SK-MEL-5 (cell line): Measurements from ENCODE around the gene ZFYVE9. TPM values are rescaled to one million over a fixed set of nuclear protein-coding genes. Genes with fewer than 3 reads are reported as not detected.
"Not testable (repeated sequence)": the region's sequence is repeated elsewhere in the genome, so short reads cannot be mapped to it uniquely, and the experiment has no call there.

Experiments
- DNase-seq: peaks from one replicate; pipeline ENCODE4 v3.0.0-alpha.2; 2016; ENCODE audit warnings: low read depth, low spot score
- in situ Hi-C: cut with HindIII; loops from 2 replicates; pipeline ENCODE4 v1.10.0; 2016; ENCODE audit warnings: low sequenced_read_pairs, high pct_unique_total_duplicates, low pct_unique_long_range_greater_than_20kb
- total RNA-seq: library from RNA; depleted of rRNA; stranded (reverse); fragments of >200 nt; shearing (Covaris generic); gene quantifications from 2 replicates; pipeline ENCODE4 v1.2.3, GENCODE V29; 2014

Gene ZFYVE9
- total RNA-seq, 1 experiment from 2014 or later, result 13.3 TPM

DNA sequence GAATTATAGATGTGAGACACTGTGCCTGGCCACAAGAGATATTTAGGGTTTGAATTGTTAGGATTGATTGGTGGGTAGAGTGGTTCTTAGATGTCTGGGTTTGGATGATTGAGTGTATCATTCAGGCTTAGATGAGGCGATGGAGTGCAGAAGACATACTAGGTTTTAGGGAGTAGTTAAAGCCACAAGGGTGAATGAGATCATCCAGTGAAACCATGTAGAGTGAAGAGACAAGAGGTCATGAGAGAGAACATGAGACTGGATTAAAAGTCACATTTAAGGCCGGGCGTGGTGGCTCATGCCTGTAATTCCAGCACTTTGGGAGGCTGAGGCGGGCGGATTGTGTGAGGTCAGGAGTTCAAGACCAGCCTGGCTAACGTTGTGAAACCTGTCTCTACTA lies 37.2 kb downstream of the ZFYVE9 start:
- in situ Hi-C loops, result no loop called here
- DNase-seq, result no peak

DNA sequence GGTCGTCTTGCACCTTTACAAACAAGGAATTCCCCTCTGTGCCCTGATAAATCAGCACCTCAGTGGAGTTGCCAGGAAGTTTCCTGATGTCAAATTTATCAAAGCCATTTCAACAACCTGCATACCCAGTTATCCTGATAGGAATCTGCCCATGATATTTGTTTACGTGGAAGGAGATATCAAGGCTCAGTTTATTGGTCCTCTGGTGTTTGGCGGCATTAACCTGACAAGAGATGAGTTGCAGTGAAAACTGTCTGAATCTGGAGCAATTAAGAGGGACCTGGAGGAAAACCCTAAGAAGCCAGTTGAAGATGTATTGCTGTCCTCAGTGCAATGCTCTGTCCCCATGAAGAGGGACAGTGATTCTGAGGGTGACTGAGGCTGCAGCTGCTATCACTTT lies 38.3 kb downstream of the ZFYVE9 start:
- no peak for DNase-seq
- in situ Hi-C loops, result no loop called here

DNA sequence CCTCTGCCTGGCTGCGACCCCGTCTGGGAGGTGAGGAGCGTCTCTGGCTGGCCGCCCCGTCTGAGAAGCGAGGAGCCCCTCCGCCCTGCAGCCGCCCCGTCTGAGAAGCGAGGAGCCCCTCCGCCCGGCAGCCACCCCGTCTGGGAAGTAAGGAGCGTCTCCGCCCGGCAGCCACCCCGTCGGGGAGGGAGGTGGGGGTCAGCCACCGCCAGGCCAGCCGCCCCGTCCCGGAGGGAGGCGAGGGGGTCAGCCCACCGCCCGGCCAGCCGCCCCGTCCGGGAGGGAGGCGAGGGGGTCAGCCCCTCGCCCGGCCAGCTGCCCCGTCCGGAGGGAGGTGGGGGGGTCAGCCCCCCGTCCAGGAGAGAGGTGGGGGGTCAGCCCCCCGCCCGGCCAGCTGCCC lies 39.9 kb downstream of the ZFYVE9 start:
- in situ Hi-C loops, DNase-seq: not testable (repeated sequence)

- DNase-seq, in situ Hi-C loops: not testable (repeated sequence)
Measured at GRCh38 chr1:52182328-52182727, 40.4 kb downstream of the ZFYVE9 start.

DNA sequence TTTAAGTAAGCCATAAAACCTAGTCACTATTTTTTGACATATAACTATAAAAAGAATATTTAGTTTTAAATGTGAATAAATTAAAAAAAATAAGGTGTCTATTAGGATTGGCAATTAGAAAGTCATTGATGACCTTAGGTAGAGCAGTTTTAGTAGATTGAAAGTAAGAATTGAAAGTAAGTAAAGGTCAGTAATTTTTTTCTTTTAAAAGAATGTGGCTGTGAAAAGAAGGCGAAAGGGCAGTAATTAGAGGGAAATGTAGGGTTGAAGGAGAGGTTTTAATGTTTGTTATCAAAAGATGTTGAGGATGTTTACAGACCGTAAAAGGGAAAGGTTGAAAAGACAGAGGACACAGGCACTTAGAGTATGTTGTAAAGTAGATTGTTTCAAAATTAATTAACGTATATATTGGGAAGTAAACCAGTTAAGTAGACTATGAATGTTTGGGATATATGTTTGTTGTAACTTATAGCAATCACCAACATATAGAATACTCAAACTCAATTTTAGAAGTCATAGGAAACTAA lies 41.0 kb downstream of the ZFYVE9 start:
- in situ Hi-C loops, result no loop called here
- no peak for DNase-seq

DNA sequence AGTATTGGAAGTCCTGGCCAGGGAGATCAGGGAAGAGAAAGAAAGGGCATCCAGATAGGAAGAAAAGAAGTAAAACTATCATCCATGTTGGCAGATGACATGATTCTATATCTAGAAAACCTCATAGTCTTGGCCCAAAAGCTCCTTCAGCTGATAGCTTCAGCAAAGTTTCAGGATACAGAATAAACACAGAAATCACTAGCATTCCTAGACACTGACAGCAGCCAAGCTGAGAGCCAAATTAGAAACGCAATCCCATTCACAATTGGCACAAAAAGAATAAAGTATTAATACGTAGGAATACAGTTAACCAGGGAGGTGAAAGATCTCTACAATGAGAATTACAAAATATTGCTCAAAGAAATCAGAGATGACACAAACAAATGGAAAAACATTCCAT lies 44.6 kb downstream of the ZFYVE9 start:
- no peak for DNase-seq
- in situ Hi-C loops, result no loop called here

DNA sequence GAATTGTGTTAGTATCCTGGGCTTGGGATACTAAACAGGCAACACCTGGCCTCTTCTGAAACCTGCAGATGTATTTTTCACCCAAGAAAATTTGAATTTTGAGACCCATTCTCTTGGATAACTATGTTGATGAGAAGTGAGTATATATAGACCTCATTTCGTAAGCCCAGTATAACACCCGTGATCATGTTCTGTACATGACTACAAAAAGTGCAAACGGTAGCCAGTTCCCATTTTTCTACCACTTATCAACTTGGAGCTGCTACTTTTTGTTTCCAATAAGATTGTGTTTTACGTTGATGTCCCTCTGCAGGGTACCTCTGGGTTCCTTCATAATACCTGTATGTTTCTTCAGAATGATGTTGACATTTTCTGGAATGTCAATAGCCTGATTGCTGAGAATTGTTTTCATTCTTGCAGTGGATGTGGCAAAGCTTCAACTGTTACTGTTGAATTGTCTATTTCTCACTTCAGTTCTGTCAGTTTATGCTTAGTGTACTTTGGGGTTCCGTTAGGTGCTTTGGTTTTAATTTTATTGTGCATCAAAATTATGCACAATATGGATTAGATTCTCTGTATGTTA lies 48.1 kb downstream of the ZFYVE9 start:
- in situ Hi-C loops, result no loop called here
- no peak for DNase-seq

DNA sequence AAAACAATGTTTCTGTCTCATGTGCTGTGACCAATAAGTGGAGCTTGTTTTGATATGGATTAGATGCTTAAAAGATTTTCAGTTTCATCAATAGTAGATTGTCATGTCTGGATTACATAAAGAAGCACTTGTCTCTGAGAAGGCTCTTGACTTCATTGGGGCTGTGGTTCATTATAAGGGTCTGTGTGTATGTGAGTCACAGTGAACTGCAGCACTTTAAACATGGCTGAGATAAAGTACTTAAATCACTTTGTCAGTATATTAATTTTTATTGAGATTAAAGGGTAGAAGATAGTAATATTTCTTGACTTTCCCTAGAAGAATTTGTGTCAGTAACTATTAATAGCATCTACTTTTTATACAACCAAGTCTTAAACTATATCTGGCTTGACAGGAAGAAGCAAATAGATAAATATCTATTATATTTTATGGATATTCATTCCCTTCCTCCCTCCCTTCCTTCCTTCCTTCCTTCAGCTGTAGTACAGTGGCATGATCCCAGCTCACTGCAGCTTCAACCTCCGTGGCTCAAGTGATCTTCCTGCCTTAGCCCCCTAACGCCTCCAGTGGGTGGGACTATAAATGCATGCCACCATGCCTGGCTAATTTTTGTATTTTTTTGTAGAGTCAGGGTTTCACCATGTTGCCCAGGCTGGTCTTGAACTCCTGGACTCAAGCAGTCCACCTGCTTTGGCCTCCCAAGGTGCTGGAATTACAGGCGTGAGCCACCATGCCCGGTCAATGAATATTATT lies 48.8 kb downstream of the ZFYVE9 start:
- DNase-seq, result peak; percentile 73
- in situ Hi-C loops, result no loop called here

- in situ Hi-C loops, result no loop called here
Measured at GRCh38 chr1:52191395-52191965, 49.6 kb downstream of the ZFYVE9 start.

DNA sequence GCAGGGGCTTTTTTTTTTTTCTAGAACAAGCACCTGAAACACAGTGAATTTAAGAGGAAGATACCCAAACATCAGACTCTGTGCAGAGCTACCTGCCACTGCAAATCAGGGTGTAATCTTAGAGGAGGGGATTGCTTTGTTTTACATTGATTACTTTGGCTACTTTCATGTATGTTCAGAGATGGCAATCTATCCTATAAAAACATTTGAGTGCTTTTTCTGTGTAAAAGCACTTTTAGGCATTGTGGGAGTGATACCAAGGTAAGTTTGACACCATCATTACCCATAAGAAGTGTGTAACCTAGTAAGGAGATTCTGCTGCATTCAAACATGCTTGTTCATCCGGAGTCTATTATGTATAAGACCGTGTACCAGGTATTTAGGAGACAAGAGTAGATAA lies 50.1 kb downstream of the ZFYVE9 start:
- in situ Hi-C loops, result no loop called here
- no peak for DNase-seq

More at GRCh38 chr1:52191395-52191965, 49.6 kb downstream of the ZFYVE9 start:
- DNase-seq, result no peak

GRCh38 chr1:52192436-52192835 lies 50.5 kb downstream of the ZFYVE9 start:
- in situ Hi-C loops, result no loop called here
- no peak for DNase-seq

- in situ Hi-C loops, result no loop called here
- DNase-seq, result no peak
Measured at GRCh38 chr1:52193985-52194384, 52.1 kb downstream of the ZFYVE9 start.

- in situ Hi-C loops, result no loop called here
- no peak for DNase-seq
Measured at GRCh38 chr1:52195161-52195560, 53.3 kb downstream of the ZFYVE9 start.

DNA sequence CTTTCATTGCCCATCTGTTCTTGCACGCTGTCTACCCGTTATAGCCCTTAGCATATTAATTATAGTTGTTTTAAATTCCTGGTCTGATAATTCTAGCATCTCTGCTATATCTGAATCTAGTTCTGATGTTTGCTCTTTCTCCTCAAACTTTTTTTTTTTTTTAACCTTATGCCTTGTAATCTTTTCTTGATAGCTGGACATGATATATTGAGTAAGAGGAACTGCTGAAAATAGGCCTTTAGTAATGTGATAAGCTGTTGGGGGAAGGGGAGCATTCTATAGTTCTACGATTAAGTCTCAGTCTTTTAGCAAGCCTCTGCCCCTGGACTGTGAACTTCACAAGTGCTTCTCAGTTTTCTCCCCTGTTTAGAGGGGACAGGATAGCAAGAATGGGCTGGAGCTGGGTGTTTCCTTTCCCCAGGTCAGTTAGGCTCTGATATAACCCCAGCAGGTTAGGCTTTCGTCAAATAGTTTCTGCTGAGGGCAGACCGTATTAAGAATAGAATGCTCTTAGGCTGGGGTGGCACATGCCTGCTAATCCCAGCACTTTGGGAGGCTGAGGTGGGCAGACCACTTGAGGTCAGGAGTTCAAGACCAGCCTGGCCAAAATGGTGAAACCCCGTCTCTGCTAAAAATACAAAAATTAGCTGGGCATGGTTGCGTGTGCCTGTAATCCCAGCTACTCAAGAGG lies 62.2 kb downstream of the ZFYVE9 start:
- no peak for DNase-seq
- in situ Hi-C loops, result no loop called here

GRCh38 chr1:52204696-52205095 lies 62.8 kb downstream of the ZFYVE9 start:
- in situ Hi-C loops, result no loop called here
- DNase-seq, result no peak

DNA sequence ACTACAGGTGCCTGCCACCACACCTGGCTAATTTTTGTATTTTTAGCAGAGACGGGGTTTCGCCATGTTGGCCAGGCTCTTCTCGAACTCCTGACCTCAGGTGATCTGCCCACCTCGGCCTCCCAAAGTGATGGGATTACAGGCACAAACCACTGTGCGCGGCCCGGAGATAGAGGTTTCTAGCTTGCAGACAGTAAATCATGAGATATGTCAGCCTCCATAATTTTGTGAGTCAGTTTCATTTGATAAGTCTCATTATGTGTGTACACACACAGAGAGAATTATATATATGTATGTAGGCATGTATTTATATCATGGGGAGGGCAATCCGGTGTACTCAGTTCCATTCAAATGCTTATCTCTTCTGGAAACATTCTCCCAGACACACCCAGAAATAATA lies 64.8 kb downstream of the ZFYVE9 start:
- DNase-seq, in situ Hi-C loops: not testable (repeated sequence)

DNA sequence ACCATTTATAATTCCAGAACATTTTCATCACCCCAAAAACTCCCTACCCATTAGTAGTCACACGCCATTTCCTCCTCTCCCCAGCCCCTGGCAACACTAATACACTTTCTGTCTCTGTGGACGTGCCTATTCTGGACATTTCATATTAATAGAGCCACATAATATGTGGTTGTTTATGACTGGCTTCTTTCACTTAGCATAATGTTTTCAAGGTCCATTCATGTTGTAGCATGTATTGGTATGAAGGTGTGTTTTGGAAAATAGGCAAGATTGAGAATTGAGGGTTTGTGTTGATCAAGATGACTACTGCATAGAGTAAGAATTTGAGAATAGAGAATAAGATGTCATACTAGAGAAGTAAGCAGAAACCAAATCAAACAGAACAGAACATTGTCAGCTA lies 67.5 kb downstream of the ZFYVE9 start:
- no peak for DNase-seq
- in situ Hi-C loops, result no loop called here

DNA sequence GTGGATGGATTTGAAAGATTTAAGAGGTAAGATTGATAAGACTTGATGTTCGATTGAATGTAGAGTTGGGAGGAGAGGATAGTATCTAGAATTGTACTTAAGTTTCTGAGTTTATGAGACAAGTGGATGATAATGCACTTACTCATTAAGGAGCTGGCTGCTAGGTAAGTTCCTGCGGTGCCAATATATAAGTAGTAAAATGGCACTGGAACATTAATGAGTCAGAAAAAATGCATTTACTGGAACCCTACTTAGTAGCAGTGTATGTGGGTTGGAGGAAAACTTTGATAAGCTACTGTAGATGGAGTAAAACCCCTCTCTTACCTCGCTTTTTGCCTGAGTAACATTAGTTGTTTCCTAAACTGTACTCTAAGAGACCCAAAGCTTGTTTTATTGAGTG lies 68.2 kb downstream of the ZFYVE9 start:
- DNase-seq, result no peak
- in situ Hi-C loops, result no loop called here
